H1 (cell line): ENCODE results near the gene RPS6KA2. TPM values are rescaled to one million over a fixed set of nuclear protein-coding genes. Genes with fewer than 3 reads are reported as not detected.

Source experiments
- CTCF ChIA-PET: fragments of 300-600 bp; sonication (Branson Sonifier 250); formaldehyde crosslinking; loops from one replicate; lab custom pipeline; 2021; ENCODE audit not compliant: partially characterized antibody; lab: Charles Lee
- POLR2A ChIA-PET: fragments of 300-600 bp; sonication (Branson Sonifier 250); formaldehyde crosslinking; loops from one replicate; lab custom pipeline; 2021; ENCODE audit warnings: inconsistent platforms; ENCODE audit not compliant: partially characterized antibody; lab: Charles Lee
- DNase-seq, 2 experiments: peaks; one replicate each; pipeline versions ENCODE4 v3.0.0 to v3.0.0-alpha.2; 2010 to 2022; ENCODE audit warnings: low spot score in 2 of 2, low read depth in 1 of 2, mixed read lengths in 1 of 2
- FAIRE-seq: peaks from 2 replicates; lab custom pipeline; 2011; peaks lifted over from hg19 to GRCh38; lab: Jason Lieb, UNC
- H2AFZ ChIP-seq: 2 replicates; pipeline ENCODE4 v1.8.1; 2012; ENCODE audit warnings: low read length, inconsistent platforms
- H2AK5ac ChIP-seq: 2 replicates; pipeline ENCODE4 v1.6.1; 2013; ENCODE audit warnings: low read depth, low read length
- H2BK120ac ChIP-seq: replicated peaks from 2 replicates; pipeline ENCODE3; 2013; ENCODE audit warnings: low read depth, low read length, inconsistent platforms
- H2BK12ac ChIP-seq: 2 replicates; pipeline ENCODE4 v1.6.1; 2013; ENCODE audit warnings: low read depth, low read length
- H2BK15ac ChIP-seq: 2 replicates; pipeline ENCODE4 v1.6.1; 2013; ENCODE audit warnings: low read length
- H2BK20ac ChIP-seq: 2 replicates; pipeline ENCODE4 v1.6.1; 2013; ENCODE audit warnings: low read length
- H2BK5ac ChIP-seq: 2 replicates; pipeline ENCODE4 v1.6.1; 2013; ENCODE audit warnings: low read depth, low read length
- H3K14ac ChIP-seq: 2 replicates; pipeline ENCODE4 v1.6.1; 2013; ENCODE audit warnings: inconsistent platforms; ENCODE audit not compliant: insufficient read length
- H3K18ac ChIP-seq: 2 replicates; pipeline ENCODE4 v1.6.1; 2013; ENCODE audit warnings: low read length; ENCODE audit errors: extremely low read depth
- H3K23ac ChIP-seq: 2 replicates; pipeline ENCODE4 v1.6.1; 2013; ENCODE audit warnings: inconsistent platforms; ENCODE audit not compliant: insufficient read length
- H3K23me2 ChIP-seq: 2 replicates; pipeline ENCODE4 v1.6.1; 2013; ENCODE audit warnings: low read depth, low read length
- H3K27ac ChIP-seq: 2 replicates; pipeline ENCODE4 v1.6.1; 2011; ENCODE audit warnings: low read depth, low read length, inconsistent platforms
- H3K27me3 ChIP-seq, 4 experiments: replicated peaks in 1 of 4; 1 replicate in 1 of 4; 2 replicates in 3 of 4; pipeline versions ENCODE4 v1.6.1 to v1.8.1; 2011 to 2013; ENCODE audit warnings: low read length in 3 of 4, mild to moderate bottlenecking in 3 of 4, inconsistent platforms in 2 of 4, mixed read lengths in 2 of 4, moderate library complexity in 1 of 4; ENCODE audit not compliant: control insufficient read depth in 3 of 4, insufficient read depth in 3 of 4; ENCODE audit errors: extremely low read depth in 1 of 4
- H3K36me3 ChIP-seq, 4 experiments: 2 replicates each; pipeline versions ENCODE4 v1.6.1 to v1.8.1; 2011 to 2013; ENCODE audit warnings: mild to moderate bottlenecking in 4 of 4, low read length in 3 of 4, moderate library complexity in 2 of 4, control low read depth in 1 of 4, inconsistent platforms in 1 of 4; ENCODE audit not compliant: insufficient read depth in 4 of 4, control insufficient read depth in 2 of 4
- H3K4ac ChIP-seq: replicated peaks from 2 replicates; pipeline ENCODE3; 2013; ENCODE audit warnings: low read length, low read depth, mixed read lengths, inconsistent platforms; ENCODE audit not compliant: insufficient read length
- H3K4me1 ChIP-seq, 4 experiments: replicated peaks in 1 of 4; 1 replicate in 1 of 4; 2 replicates in 3 of 4; pipeline versions ENCODE4 v1.6.1 to v1.8.1; 2011 to 2013; ENCODE audit warnings: low read length in 3 of 4, inconsistent platforms in 2 of 4, mixed read lengths in 1 of 4; ENCODE audit not compliant: insufficient read depth in 4 of 4, control insufficient read depth in 3 of 4
- H3K4me2 ChIP-seq, 2 experiments: 2 replicates each; pipeline versions ENCODE4 v1.6.1 to v1.8.1; 2011 to 2013; ENCODE audit warnings: low read depth in 2 of 2, low read length in 2 of 2, control low read depth in 1 of 2, inconsistent platforms in 1 of 2, mild to moderate bottlenecking in 1 of 2; ENCODE audit not compliant: insufficient read depth in 1 of 2
- H3K4me3 ChIP-seq, 4 experiments: fragments of 200-600, 300-600 bp in 1 of 4; sonication (generic), shearing (Covaris generic), sonication (Bioruptor Twin) in 1 of 4; 2 replicates each; pipeline versions ENCODE4 v1.5.1 to v1.8.1; 2011 to 2016; ENCODE audit warnings: low read length in 4 of 4, low read depth in 3 of 4, control low read depth in 2 of 4, inconsistent platforms in 2 of 4, mild to moderate bottlenecking in 2 of 4, mixed read lengths in 1 of 4, moderate library complexity in 1 of 4; ENCODE audit not compliant: insufficient read depth in 2 of 4; ENCODE audit errors: extremely low read depth in 1 of 4
- H3K56ac ChIP-seq: replicated peaks from 2 replicates; pipeline ENCODE3; 2013; ENCODE audit warnings: low read depth, mild to moderate bottlenecking, mixed read lengths, low read length, inconsistent platforms; ENCODE audit not compliant: insufficient read length
- H3K79me1 ChIP-seq: 2 replicates; pipeline ENCODE4 v1.6.1; 2013; ENCODE audit warnings: low read depth, low read length, control low read depth
- H3K79me2 ChIP-seq, 2 experiments: 2 replicates each; pipeline versions ENCODE4 v1.6.1 to v1.8.1; 2012 to 2013; ENCODE audit warnings: low read length in 2 of 2, mild to moderate bottlenecking in 2 of 2, inconsistent platforms in 1 of 2; ENCODE audit not compliant: insufficient read depth in 2 of 2, control insufficient read depth in 1 of 2
- H3K9ac ChIP-seq, 4 experiments: replicated peaks in 1 of 4; 1 replicate in 1 of 4; 2 replicates in 3 of 4; pipeline versions ENCODE4 v1.6.1 to v1.8.1; 2011 to 2013; ENCODE audit warnings: low read depth in 3 of 4, low read length in 3 of 4, control low read depth in 2 of 4, mild to moderate bottlenecking in 2 of 4, moderate library complexity in 2 of 4, inconsistent platforms in 1 of 4; ENCODE audit errors: extremely low read depth in 1 of 4
- H3K9me3 ChIP-seq, 2 experiments: 2 replicates each; pipeline versions ENCODE4 v1.6.1 to v1.8.1; 2012 to 2013; ENCODE audit warnings: mild to moderate bottlenecking in 2 of 2, moderate library complexity in 2 of 2, control low read depth in 1 of 2, inconsistent platforms in 1 of 2, low read depth in 1 of 2, low read length in 1 of 2, mixed read lengths in 1 of 2; ENCODE audit not compliant: insufficient read depth in 2 of 2
- H4K20me1 ChIP-seq, 2 experiments: replicated peaks in 1 of 2; 2 replicates each; pipeline versions ENCODE3 to v1.8.1; 2011 to 2013; ENCODE audit warnings: inconsistent platforms in 2 of 2, low read length in 2 of 2, mild to moderate bottlenecking in 1 of 2; ENCODE audit not compliant: insufficient read depth in 2 of 2, control insufficient read depth in 1 of 2
- H4K5ac ChIP-seq: 2 replicates; pipeline ENCODE4 v1.6.1; 2013; ENCODE audit warnings: low read length, low read depth, mixed read lengths, inconsistent platforms; ENCODE audit not compliant: insufficient read length
- H4K8ac ChIP-seq: 2 replicates; pipeline ENCODE4 v1.8.0; 2013; ENCODE audit warnings: mild to moderate bottlenecking, moderate library complexity, low read length, inconsistent platforms; ENCODE audit not compliant: insufficient read depth; ENCODE audit errors: extremely low read depth
- H4K91ac ChIP-seq: replicated peaks from 2 replicates; pipeline ENCODE3; 2013; ENCODE audit warnings: low read length, mixed read lengths, inconsistent platforms; ENCODE audit not compliant: insufficient read length
- WGBS, 2 experiments: shearing (Covaris generic) in 1 of 2; methylation state at CpG; one replicate each; pipeline versions ENCODE4 v1.1.6 to v1.1.7; 2013 to 2015; ENCODE audit warnings: low lambda C conversion rate in 2 of 2, mixed read lengths in 2 of 2, inconsistent platforms in 1 of 2, low coverage in 1 of 2, missing lambda C conversion rate in 1 of 2; ENCODE audit not compliant: insufficient replicate concordance in 2 of 2, insufficient coverage in 1 of 2, insufficient read length in 1 of 2; ENCODE audit errors: extremely low coverage in 1 of 2, missing lambda C conversion rate in 1 of 2; 5-methylcytosine and 5-hydroxymethylcytosine counted together
- polyA plus RNA-seq, 7 experiments: library from polyadenylated mRNA; depleted of rRNA in 3 of 7; stranded (reverse) in 5 of 7; unstranded in 2 of 7; fragments of >200 nt in 5 of 7; fragments of 200-250 nt in 2 of 7; gene quantifications; 1 replicate in 5 of 7; 2 replicates in 1 of 7; 4 replicates in 1 of 7; pipeline versions ENCODE4 v1.2.1 to v1.2.3, GENCODE V29; 2011 to 2013; ENCODE audit warnings: missing spikeins in 2 of 7, mixed read lengths in 2 of 7
- total RNA-seq: library from RNA; stranded (reverse); fragmentation: NEBNext Ultra II Directional; extraction: Animal tissue kit (Norgen Biotek cat#: 25700); gene quantifications from 2 replicates; pipeline ENCODE4 v1.2.1, GENCODE V29; 2021

Gene RPS6KA2
- total and polyA plus RNA-seq, 2 of the 8 experiments (the other 6 are each of a cell fraction or from before 2014, with no cell fraction given): 8.8 to 25.7 TPM

GRCh38 chr6:166498228-166498627, 128.8 kb downstream of the RPS6KA2 start:
- DNase-seq (no peak), FAIRE-seq (no peak)
- Histone ChIP-seq H2BK12ac (no peak overlapping the region), H3K4me3 (no peak overlapping the region), H3K56ac (no peak overlapping the region), H2AK5ac (no peak overlapping the region), H4K91ac (no peak overlapping the region), H3K27me3 (no peaks in the 10 kb centered on the region), H3K36me3 (peaks cover 0 to 4% (median 1%) of the 10 kb centered on the region in 4 experiments; a peak in 2 of 8 replicates), H3K4ac (no peak overlapping the region), H3K4me1 (0 out of 7 replicates have a peak, but pooled peaks cover 0 to 2% (median 0%) of the 10 kb centered on the region in 4 experiments), H3K79me2 (no peaks in the 10 kb centered on the region), H4K5ac (no peak overlapping the region), H3K23me2 (no peaks in the 10 kb centered on the region), H3K23ac (no peak overlapping the region), H3K27ac (no peak overlapping the region), H2BK5ac (no peak overlapping the region), H2BK120ac (no peak overlapping the region), H3K79me1 (no peaks in the 10 kb centered on the region), H3K14ac (no peak overlapping the region), H4K20me1 (peaks cover 2% of the 10 kb centered on the region in 2 experiments), H4K8ac (no peak overlapping the region), H3K18ac (no peak overlapping the region), H3K4me2 (no peak overlapping the region), H2BK20ac (no peak overlapping the region), H3K9ac (no peak overlapping the region), H2AFZ (no peak overlapping the region), H3K9me3 (no peaks in the 10 kb centered on the region), H2BK15ac (no peak overlapping the region)
- ChIA-PET POLR2A (no interaction called here), CTCF (no interaction called here)
- 97% methylated on average over 24 of the region's 25 CpGs; no CpG with 5 or more reads in 1 of the 2 experiments for WGBS, 2 experiments
